HS-5 (cell line): Measurements from ENCODE around the gene BTBD6.
A peak's percentile ranks its signal among the peaks of the same experiment; 100 is the strongest.

Experiments used
- DNase-seq: peaks from one replicate; pipeline ENCODE4 v3.0.0-alpha.2; 2012; ENCODE audit warnings: low read depth

BTBD6 gene

DNA sequence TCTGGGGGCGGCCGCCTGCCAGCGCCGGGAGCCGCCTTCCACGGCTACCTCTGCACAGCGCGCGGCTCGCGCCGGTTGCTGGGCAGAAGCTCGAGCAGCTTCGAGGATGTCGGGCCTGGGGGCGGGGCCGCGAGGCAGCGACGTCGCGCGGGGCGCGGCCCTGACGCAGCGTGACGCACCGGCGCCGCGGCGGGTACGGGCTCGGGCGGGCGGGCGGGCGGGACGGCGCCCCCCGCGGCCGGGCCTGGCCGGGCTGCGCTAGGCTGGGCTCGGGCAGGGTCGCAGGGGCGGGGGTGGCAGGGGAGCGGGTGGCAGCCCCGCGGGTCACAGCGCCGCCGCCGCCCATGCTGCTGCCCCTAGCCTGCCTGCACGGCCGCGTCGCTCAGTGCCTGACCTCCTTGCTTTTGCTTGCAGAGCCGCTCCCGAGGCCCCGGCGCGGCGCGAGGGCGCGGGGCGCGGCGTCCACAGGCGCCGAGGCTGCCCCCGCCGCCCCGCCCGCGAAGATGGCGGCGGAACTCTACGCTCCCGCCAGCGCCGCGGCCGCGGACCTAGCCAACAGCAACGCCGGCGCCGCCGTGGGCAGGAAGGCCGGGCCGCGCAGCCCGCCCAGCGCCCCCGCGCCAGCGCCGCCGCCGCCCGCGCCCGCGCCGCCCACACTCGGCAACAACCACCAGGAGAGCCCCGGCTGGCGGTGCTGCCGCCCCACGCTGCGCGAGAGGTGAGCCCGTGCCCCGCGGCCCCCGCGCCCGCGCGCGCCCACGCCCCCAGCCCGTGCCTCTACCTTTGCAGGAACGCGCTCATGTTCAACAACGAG lies at the start of gene BTBD6:
BTBD6 (plus strand) TSS at position 166 of the 814 bp plus-strand sequence; CDS start at position 345, 179 bp downstream.
- peak; percentile 22 for DNase-seq

DNA sequence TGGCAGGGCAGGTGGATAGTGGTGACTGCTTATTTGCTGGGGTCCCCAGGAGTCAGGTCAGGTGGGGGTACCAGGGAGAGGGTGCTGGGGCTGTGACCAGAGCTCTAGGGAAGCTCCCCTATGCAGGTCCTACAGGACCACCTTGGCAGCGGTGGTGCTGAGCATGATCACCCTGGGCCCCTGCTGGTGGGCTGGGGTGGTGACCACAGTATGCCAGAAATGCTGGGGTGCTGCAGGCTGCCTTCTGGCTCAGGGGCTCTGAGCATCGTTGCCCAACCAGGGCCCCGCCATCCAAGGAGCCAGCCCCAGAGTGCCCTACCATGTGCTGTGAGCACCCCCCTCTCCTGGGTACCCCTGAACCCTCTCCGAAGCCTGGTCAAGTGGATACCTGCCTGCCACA lies 49.7 kb upstream of the BTBD6 start:
- DNase-seq: no peak

DNA sequence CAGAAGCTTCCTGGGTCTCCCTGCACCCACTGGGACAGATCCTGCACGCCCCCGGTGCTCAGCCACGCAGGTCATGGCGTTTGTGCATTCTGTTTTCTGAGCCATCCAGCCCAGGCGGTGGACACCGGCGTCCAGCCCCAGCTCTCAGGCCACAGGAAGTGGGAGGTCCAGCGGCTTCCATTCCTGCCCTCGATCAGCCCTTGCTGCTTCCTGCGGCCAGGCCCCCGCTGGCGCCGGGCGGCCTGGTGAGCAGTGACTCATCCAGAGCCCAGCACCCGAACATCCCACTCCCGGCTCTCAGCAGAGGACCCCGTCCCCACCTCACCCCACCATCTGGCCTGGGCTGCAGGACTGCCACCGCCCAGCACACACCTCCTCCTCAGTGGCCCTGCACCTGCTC lies 49.2 kb upstream of the BTBD6 start:
- DNase-seq: no peak

DNA sequence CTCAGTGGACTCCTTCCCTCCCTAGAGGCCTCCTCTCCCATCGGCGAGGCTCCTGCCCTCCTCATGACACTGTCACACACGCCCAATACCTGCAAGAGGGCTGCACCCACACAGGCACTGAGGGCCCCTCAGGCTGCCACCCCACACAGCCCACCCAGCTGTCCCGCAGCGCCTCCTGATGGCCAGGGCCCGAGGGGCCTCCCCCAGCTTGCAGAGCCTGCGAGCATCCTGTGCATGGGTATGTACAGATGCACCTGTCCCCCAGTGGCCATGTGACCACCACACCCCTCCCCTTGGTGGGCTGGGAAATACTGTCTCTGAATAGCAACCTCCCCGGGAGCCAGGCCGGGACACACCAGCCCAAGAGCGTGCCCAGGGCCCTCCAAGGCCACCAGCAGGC lies 48.3 kb upstream of the BTBD6 start:
- no peak for DNase-seq

DNA sequence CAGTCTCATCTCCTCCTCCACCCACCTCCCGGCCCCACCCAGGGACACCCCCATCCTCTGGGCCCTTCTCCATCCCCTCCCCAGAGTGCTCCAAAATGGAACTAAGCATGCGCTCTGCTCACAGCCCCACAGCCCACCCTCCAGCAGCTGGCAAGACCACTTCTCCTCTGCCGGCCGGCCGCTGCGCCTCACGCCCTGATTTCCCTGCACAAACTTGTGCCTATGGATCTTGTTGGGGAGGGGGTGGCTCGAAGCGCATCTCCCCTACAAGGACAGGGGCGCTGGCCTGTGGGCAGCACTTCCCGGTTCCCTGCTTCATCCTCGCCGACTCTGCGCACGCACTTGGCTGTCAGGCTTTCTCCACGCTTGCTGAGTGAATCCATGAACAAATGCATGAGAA lies 47.7 kb upstream of the BTBD6 start:
- no peak for DNase-seq

DNA sequence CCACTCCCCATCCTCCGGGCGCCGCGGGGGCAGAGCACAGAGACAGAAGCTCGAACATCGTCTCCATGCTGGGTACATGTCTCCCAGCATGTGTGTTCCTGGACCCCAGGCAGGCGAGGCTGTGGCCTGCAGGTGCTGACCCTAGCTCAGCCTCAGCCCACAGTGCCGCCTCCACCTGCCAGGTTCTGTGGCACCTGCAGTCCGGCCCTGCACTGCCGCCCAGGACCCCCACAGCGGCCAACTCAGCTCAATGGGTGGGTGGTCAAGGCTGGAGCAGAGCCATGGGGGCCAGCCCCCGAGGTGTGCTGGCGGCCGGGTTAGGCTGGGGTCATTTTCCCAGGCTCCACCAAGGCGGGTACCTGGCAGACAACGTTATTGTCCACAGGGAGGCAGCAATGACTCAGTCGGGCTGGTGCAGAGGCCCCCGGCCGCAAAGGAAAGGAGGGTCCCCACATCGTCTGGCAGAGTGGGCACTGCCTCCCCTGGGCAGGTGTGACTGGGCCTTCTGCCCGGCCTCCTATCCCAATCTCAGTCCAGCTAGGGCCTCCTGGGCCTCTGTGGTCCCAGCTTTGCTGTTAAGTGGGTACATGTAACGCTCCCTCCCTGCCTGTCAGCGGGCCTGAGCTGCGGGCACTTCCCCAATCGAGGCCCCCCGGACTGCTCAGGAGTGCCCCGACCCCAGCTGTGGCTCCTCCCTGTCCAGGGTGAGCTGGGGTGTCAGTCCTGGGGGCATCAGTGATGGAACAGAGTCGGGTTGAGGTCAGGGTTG lies 47.0 kb upstream of the BTBD6 start:
- no peak for DNase-seq

DNA sequence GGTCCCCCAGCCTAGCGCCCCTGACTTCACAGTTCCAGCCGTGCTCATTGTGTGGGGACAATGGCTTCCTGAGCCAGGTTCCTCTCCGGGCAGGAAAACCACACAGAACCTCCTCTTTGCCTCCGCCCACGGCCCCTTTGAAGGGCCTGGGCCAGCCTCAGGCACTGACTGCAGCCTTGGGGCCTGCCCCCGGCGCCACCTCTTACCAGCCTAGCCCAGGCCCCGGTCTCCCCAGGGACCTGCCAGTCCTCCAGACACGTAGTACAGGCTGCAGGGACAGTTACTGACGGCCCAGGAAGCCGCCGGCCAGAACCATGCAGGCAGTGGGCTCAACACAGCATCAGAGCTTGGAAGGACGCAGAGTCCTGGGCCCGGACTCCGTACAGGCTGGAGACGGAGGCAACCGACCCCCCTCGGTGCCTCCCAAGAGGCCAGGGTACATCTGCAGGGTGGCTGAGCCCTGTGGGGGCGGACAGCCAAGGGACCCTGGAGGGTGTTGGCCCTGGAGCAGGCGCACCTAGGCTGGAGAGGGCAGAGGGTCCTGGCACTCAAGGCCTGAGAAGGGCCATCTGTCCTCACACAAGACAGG lies 46.3 kb upstream of the BTBD6 start:
- DNase-seq: no peak

DNA sequence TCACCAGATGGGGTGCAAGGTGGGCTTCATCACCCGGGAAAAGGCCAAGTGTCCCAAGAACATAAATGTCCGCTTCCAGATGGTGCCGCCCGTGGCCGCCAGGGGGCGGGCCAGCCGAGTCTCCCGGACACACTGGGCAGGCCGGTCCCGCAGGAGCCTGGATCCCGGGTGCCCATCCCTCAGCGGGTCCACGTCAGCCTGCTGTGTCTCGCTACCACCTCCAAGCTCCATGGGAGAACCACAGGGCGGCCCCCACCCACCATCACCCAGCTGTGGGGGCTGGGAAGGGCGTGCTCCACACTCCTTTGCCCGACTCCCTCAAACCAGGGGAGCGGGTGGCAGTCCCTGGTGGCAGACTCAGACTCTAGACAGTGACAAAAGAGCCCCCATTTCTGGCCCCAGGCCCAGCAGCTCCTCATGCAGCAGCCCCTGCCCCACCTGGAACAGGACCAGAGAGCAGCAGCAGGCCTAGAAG lies 45.2 kb upstream of the BTBD6 start:
- DNase-seq: no peak

DNA sequence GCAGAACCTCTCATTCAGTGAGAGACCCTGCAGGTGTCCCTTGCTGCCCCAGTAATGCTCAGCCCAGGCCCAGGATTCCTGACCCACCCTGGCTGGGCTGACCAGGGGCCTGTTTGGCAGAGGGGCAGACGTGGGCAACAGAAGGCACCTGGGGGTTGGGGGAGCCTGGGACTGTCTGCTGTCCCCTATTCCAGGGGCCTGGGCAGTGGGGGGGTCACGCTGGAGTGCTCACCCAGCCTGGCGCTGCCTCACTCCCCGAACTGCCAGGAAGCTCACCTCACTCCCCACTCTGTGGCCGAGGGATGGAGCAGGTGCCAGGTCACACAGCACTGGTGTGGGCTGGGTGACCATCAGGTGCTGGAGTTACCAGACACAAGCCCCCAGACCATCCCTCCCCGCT lies 44.6 kb upstream of the BTBD6 start:
- no peak for DNase-seq

DNA sequence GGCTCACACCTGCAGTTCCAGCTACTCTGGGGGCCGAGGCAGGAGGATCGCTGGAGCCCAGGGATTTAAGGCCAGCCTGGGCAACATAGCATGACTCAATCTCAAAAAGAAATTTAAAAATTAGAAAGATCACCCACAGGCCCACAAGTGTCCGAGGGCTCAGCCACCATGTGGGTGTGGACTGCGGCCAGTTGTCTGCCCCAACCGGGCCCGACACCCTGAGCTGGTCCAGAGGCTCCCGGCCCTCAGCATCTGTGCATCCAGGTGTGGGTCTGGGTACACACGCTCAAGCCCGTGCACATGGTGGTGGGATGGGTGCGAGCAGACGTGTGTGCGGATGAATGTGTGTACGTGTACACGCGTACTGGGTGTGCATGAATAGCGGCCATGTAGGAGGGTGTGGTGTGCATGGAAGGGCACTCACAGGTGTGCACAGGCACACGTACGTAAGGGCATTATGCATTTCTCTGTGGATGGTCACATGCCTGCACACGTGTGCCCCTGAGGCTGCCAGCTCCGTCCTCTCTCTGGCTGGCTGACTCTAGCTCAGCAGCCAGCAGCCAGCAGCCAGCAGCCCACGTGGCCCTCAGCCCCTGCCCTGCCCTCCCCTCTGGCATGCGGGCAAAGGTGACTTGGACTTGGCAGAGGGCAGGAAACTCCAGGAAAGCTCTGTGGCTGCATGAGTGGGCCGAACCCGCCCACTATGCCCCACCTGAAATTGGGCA lies 44.0 kb upstream of the BTBD6 start:
- DNase-seq: no peak

DNA sequence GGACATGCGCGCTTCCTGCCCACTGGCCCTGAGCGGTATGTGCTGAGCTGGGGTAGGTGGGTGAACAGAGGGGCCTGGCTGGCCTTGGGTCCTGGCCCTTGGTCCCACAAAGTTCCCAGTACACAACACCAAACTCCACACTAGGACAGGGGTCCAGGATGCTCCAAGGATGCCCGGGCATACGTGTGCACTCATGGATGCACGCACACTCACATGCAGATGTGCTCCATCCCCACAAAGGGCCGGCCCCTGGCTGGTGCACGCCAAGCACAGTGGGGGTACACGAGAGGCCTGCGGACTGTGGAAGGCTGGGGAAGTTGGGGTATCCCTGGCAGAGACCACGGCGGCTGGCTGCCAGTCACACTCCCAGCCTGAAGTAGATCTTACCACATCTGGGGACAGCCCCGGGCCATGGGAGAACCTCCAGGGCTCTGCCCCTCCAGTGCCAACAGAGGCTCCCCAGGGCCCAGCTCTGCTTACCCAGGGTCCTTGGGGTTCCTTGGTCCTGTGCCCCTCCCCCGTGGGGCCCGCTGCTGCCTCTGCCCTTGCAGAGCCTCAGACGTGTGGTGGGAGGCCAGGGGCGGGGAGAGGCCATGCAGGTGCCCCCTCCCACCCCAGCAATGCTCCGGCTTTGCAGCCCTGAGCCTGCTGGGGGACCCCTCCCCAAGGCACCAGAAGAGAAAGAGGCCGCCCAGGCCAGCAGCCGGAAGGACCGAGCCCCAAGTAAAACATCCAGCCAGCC lies 43.2 kb upstream of the BTBD6 start:
- DNase-seq: no peak

DNA sequence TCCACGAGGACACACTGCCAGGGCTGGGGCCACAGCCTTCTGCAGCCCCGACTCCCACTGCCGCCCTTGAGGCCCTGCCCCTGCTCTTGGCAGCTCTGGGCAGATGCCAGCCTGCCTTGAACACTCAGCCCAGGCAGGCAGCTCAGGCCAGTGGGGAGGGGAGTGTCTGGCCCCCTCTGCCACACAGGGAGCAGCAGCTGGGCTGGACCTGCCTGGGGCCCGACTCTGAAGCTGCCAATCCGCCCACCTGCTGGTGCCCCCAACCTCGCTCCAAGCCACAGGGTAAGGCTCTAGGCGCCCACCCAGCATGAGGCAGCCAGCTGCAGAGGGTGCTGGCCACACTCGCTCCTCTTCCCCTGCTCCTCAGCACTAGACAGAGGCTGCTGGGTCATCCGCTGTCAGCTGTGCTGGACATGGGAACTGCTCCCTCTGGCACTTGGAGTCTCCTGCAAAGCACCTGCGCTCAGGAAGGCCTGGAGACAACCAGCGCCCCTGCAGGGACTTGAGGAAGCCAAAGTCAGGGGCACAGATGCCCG lies 42.6 kb upstream of the BTBD6 start:
- no peak for DNase-seq

DNA sequence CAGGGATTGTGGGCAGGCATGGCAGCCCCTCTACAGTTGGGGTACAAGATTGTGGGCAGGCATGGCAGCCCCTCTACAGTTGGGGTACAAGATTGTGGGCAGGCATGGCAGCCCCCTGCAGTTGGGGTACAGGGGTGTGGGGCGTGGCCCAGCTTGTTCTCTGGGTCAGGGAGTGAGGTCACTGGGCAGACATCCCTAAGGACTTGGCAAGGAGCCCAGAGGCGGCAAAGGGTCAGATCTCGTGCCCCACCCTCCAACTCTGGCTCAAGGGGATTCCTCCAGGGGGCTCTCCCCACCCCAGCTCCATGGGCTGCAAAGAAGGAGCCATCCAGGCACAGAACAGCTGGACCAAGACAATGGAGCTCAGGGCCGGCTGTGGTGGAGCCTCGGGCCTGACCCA lies 41.5 kb upstream of the BTBD6 start:
- no peak for DNase-seq

DNA sequence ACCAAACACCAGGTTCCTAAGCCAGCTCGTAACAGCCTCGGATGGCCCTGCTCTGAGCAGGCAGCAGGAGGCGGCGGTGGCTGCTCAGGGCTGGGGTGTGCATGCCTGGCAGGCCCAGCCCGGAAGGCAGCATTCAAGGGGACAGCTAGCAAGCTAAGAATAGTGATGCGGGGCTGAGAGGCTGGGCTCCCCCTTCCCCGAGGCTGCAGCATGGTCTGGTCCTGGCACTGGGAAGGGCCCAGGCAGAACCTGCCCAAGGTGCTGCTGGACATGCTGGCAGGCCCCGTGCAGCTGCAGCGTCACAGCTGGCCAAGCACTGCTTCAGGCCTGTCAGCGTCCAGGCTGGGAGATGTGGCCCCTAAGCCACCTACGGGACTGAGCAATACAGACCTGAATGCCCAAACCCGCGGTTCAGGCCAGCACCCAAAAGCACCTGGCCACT lies 40.9 kb upstream of the BTBD6 start:
- no peak for DNase-seq

DNA sequence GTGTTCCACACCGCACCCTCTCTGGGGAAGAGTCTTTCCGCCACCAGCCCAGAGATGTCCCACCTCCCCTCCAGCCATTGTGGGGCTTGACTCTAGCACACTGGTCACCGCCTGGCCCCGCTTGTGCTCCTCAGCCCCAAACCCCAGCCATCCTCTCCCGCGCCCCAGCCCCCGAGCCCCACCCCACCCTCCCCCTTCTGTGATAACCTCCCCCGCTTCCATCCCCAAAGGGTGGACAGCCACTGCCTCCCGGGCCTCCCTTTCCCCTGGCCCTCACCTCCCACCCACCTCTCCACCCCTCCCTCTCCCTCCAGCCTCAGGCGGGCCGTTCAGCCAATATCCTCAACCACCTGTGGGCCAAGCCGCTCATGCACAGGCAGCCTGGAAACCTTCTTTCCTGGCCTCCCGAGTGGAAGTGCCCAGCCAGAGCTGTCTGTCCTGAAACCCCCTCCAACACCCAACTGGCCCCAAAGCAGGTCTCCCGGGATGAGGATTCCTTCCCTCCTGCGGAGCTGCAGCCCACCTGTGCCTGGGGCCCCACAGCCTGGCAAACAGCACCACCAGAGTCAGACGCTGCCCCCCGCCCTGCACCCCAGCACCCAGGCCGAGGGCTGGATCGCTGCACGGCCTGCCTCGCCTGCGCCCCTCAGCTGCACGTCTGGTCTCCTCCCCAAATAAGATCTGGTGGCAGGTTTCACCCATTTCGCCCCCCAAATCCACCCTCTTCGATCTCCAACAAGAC lies 40.2 kb upstream of the BTBD6 start:
- DNase-seq: no peak

DNA sequence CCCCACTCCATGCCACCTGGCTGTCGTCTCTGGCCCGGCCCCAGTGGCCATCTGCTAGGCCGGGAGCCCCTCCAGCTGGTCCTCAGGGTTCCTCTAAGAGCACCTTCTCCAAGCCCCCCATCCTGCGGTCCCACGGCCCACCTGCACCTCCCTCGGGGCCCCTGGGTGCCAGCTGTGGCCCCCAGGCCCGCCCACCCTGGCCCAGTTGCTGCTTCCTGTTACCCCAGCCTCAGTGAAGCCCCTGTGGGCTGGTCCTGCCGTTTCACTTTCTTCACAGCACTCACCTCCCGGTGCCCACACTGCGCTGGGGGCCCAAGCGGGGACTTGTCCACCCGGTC lies 39.6 kb upstream of the BTBD6 start:
- DNase-seq: no peak

DNA sequence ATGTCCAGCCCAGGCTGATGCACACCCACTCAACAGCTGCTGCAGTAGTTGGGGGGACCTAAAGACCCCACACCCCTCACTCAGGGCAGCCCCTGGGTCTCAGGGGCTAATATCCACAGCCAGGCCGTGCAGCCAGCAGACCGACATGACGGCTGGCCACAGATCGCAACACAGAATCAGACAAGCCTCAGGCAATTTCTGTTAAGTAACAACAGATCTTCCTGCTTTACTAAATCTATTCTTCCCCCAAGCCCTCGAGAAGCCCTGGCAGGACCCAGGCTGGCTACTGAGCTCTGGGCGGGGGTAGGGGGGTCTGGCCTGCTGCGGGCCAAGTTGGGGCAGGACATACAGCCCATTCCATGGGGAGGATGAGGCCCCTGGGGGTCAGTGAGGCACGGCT lies 39.2 kb upstream of the BTBD6 start:
- DNase-seq: no peak

DNA sequence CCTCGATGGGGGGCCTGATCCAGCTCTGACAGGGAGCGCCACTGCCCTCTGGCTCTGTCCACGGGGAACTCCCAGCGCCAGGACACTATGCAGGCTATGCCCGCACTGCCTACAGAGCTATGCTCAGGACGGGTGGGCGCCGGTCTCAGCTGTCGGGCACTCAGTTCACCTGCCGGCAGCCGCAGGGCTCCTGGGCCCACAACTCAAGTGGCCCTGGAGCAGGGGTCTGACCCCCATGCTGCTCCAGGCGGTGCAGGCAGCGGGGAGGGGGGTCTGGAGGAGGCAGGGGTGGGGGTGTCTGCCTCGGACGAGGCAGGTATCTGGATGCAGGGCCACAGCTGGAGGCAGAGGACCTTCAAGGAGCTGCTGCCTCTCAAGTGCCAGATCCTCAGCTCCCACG lies 38.7 kb upstream of the BTBD6 start:
- DNase-seq: no peak

DNA sequence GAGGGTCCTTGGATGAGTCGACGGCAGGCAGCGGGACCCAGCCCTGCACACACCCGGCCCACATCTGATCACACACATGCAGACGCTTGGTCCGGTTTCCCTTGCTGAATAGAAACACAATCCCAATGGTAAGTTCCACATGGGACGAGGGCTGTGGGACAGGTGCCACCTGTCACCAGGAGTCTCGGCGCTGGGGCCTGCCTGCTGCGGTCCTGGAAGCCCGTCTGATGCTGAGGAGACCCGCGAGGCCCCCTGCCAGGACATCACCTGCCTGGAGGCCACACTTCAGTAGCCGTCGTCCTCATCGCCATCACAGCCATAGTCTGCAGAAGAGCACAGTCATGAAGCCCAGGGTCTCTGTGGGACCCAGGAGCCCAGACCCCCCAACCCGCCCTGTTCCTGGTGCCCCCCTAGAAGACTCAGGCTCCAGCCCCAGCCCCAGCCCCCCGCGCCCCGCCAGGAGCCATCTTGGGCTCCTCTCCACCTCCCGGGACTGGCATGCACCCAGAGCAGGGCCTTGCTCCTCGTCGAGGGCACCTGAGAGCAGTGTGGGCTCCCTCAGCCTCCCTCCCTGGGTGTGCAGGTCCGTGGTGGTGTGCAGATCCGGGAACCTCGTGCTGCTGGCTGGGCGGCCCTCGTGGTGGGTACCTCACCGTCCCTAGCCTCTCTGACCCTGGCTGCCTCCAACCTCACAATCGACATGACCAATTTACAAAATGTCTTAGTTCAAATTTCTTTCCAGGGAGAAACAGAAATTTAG lies 37.9 kb upstream of the BTBD6 start:
- no peak for DNase-seq
